ENCODE results near the gene IGHMBP2. TPM values are rescaled to one million over a fixed set of nuclear protein-coding genes. Genes with fewer than 3 reads are reported as not detected.

IGHMBP2 gene
- total RNA-seq, 1 experiment from 2014 or later, result 24.0 TPM

GRCh38 chr11:68939583-68940555 lies 36.2 kb downstream of the IGHMBP2 start:
- H4K8ac ChIP-seq (replicated peaks; ENCODE audit: insufficient read length, low read depth, low read length), result no peak overlapping the region
- no peaks in the 10 kb centered on the region for H4K20me1 ChIP-seq (ENCODE audit: control insufficient read depth, insufficient read depth, insufficient read length)
- DNase-seq, result no peak
- H3K36me3 Mint-ChIP-seq (ENCODE audit: insufficient read depth in 1 of 3, low read depth in 3 of 3), result peaks cover 2 to 40% (median 29%) of the 10 kb centered on the region in 3 experiments; a peak in 6 of 7 replicates
- no peak overlapping the region for H4K91ac ChIP-seq (ENCODE audit: insufficient read length, low read depth, low read length)
- no peaks in the 10 kb centered on the region for H3K79me1 ChIP-seq (ENCODE audit: insufficient read depth, low read depth, low read length, poor library complexity, severe bottlenecking)
- no peak overlapping the region for H4K5ac ChIP-seq (ENCODE audit: insufficient read length, low read depth, low read length)
- no peak overlapping the region for H3K4me3 Mint-ChIP-seq
- H3K27me3 Mint-ChIP-seq (ENCODE audit: low read depth), result no peaks in the 10 kb centered on the region
- H3K9ac ChIP-seq (ENCODE audit: extremely low read depth, insufficient read length, low read length), result no peak overlapping the region
- H2BK20ac ChIP-seq (ENCODE audit: low read depth, low read length, poor library complexity, severe bottlenecking), result no peak overlapping the region
- H3T11ph ChIP-seq (ENCODE audit: low read length), result no peak overlapping the region
- H3K18ac ChIP-seq (ENCODE audit: insufficient read length, low read depth, low read length), result no peak overlapping the region
- H3K9me3 Mint-ChIP-seq, result no peaks in the 10 kb centered on the region
- no peak overlapping the region for H3K4me2 ChIP-seq (ENCODE audit: insufficient read depth, insufficient read length, low read length)
- TF ChIP-seq CTCF (conservative IDR thresholded peaks at IDR 0.05), result no peak
- H3K27ac ChIP-seq (ENCODE audit: insufficient read length, low read depth, low read length), result no peak overlapping the region
- H2BK5ac ChIP-seq (ENCODE audit: insufficient read length, low read length), result no peak overlapping the region
- H2AK5ac ChIP-seq (ENCODE audit: insufficient read length, low read length), result no peak overlapping the region
- no peak overlapping the region for H2BK120ac ChIP-seq (ENCODE audit: low read depth, low read length, poor library complexity, severe bottlenecking)
- H3K14ac ChIP-seq (ENCODE audit: insufficient read depth, low read length), result no peak overlapping the region
- no peak overlapping the region for H3K27ac Mint-ChIP-seq
- no peak overlapping the region for H3K4ac ChIP-seq (ENCODE audit: low read depth, low read length)
- H3K56ac ChIP-seq (ENCODE audit: insufficient read length, low read depth, low read length), result no peak overlapping the region
- H3K4me1 ChIP-seq (ENCODE audit: insufficient read depth, low read length), result no peaks in the 10 kb centered on the region
- H3K4me1 Mint-ChIP-seq, result no peaks in the 10 kb centered on the region
- H3K79me2 ChIP-seq (ENCODE audit: insufficient read depth, low read length), result no peaks in the 10 kb centered on the region
- no CpG with 5 or more reads among the region's 33 CpGs for WGBS (ENCODE audit: extremely low coverage, insufficient read length, low lambda C conversion rate)
- H3K23ac ChIP-seq (ENCODE audit: insufficient read length, low read depth, low read length), result no peak overlapping the region
- H2BK15ac ChIP-seq (ENCODE audit: low read depth, low read length), result no peak overlapping the region
- H3K9me3 ChIP-seq (ENCODE audit: control insufficient read depth, low read depth, low read length), result no peaks in the 10 kb centered on the region
- H3K23me2 ChIP-seq (ENCODE audit: insufficient read length, low read depth, low read length, poor library complexity, severe bottlenecking), result no peaks in the 10 kb centered on the region
- no peak overlapping the region for H2BK12ac ChIP-seq (ENCODE audit: insufficient read length, low read depth, low read length)
- no peaks in the 10 kb centered on the region for H3K27me3 ChIP-seq (ENCODE audit: insufficient read depth, low read length)
- no peak overlapping the region for H2AFZ ChIP-seq (ENCODE audit: low read length)
